SK-N-SH (cell line): ENCODE data around the gene MREG. TPM values are rescaled to one million over a fixed set of nuclear protein-coding genes. Genes with fewer than 3 reads are reported as not detected.
A peak's percentile ranks its signal among the peaks of the same experiment; 100 is the strongest.

ENCODE experiments used
- CTCF ChIA-PET: fragments of 300-600, 350-600 bp; formaldehyde crosslinking; extraction: SDS; loops from one replicate; lab custom pipeline; 2021; lab: Yijun Ruan, JAX
- POLR2A ChIA-PET: fragments of 350-600 bp; sonication (Branson Sonifier 250); formaldehyde crosslinking; extraction: SDS; loops from one replicate; lab custom pipeline; 2020; ENCODE audit warnings: antibody characterized with exemption, inconsistent platforms; lab: Yijun Ruan, JAX
- DNase-seq: peaks from one replicate; pipeline ENCODE4 v3.0.0; 2012
- H2AFZ ChIP-seq: fragments of 200-600 bp; sonication (generic); 2 replicates; pipeline ENCODE4 v1.8.1; 2016; ENCODE audit warnings: antibody characterized with exemption, mild to moderate bottlenecking, low read depth
- H3F3A ChIP-seq: fragments of 200-600 bp; sonication (generic); replicated peaks from 2 replicates; pipeline ENCODE3; 2016; ENCODE audit warnings: antibody characterized with exemption, mild to moderate bottlenecking; ENCODE audit not compliant: insufficient read depth
- H3K27ac ChIP-seq, 2 experiments: fragments of 200-500 bp in 1 of 2; fragments of 200-600 bp in 1 of 2; sonication (Bioruptor generic) in 1 of 2; sonication (generic), shearing (Covaris generic) in 1 of 2; 2 replicates each; pipeline versions ENCODE4 v1.5.1 to v1.6.1; 2014 to 2016; ENCODE audit warnings: low read depth in 2 of 2, inconsistent platforms in 1 of 2, low read length in 1 of 2, mild to moderate bottlenecking in 1 of 2, mixed read lengths in 1 of 2
- H3K27me3 ChIP-seq: fragments of 200-600 bp; sonication (generic), shearing (Covaris generic); 2 replicates; pipeline ENCODE4 v1.6.1; 2016; ENCODE audit warnings: mixed run types; ENCODE audit not compliant: insufficient read depth
- H3K36me3 ChIP-seq, 2 experiments: fragments of 200-500 bp in 1 of 2; fragments of 200-600 bp in 1 of 2; sonication (Bioruptor generic) in 1 of 2; sonication (generic) in 1 of 2; replicated peaks in 1 of 2; 2 replicates each; pipeline versions ENCODE3 to v1.5.1; 2014 to 2016; ENCODE audit warnings: low read length in 1 of 2, mild to moderate bottlenecking in 1 of 2; ENCODE audit not compliant: insufficient read depth in 2 of 2, control insufficient read depth in 1 of 2
- H3K4me1 ChIP-seq, 2 experiments: fragments of 200-500 bp in 1 of 2; fragments of 200-600 bp in 1 of 2; sonication (Bioruptor generic) in 1 of 2; sonication (generic), shearing (Covaris generic) in 1 of 2; 2 replicates each; pipeline versions ENCODE4 v1.5.1 to v1.6.1; 2014 to 2016; ENCODE audit warnings: low read depth in 1 of 2, low read length in 1 of 2, mixed run types in 1 of 2; ENCODE audit not compliant: insufficient read depth in 2 of 2, control insufficient read depth in 1 of 2
- H3K4me2 ChIP-seq: fragments of 200-600 bp; sonication (generic), shearing (Covaris generic); 2 replicates; pipeline ENCODE4 v1.6.1; 2017; ENCODE audit warnings: mixed run types
- H3K4me3 ChIP-seq, 2 experiments: fragments of 200-500 bp in 1 of 2; fragments of 200-600 bp in 1 of 2; sonication (Bioruptor generic) in 1 of 2; sonication (generic), shearing (Covaris generic) in 1 of 2; 2 replicates each; pipeline versions ENCODE4 v1.5.1 to v1.8.1; 2014 to 2016; ENCODE audit warnings: low read depth in 2 of 2, inconsistent platforms in 1 of 2, low read length in 1 of 2, mild to moderate bottlenecking in 1 of 2, mixed read lengths in 1 of 2, moderate library complexity in 1 of 2
- H3K79me2 ChIP-seq: fragments of 200-600 bp; sonication (generic); 2 replicates; pipeline ENCODE4 v1.8.1; 2017; ENCODE audit warnings: mild to moderate bottlenecking; ENCODE audit not compliant: insufficient read depth
- H3K9ac ChIP-seq: fragments of 200-600 bp; sonication (generic); 2 replicates; pipeline ENCODE4 v1.6.1; 2017; ENCODE audit warnings: mixed run types
- H3K9me2 ChIP-seq: fragments of 200-600 bp; sonication (generic); 2 replicates; pipeline ENCODE4 v1.6.1; 2017; ENCODE audit warnings: mixed run types
- H3K9me3 ChIP-seq: fragments of 200-600 bp; sonication (generic); 2 replicates; pipeline ENCODE4 v1.6.1; 2017; ENCODE audit warnings: mixed run types, mild to moderate bottlenecking, moderate library complexity
- H4K20me1 ChIP-seq: fragments of 200-600 bp; sonication (generic); 2 replicates; pipeline ENCODE4 v1.6.1; 2017; ENCODE audit warnings: mild to moderate bottlenecking, mixed run types; ENCODE audit not compliant: insufficient read depth
- CTCF ChIP-seq: fragments of 200-600 bp; sonication (generic); IDR thresholded peaks from 2 replicates; pipeline ENCODE4 v1.6.1; 2017; ENCODE audit warnings: antibody characterized with exemption, mild to moderate bottlenecking, moderate library complexity
- EP300 ChIP-seq, 2 experiments: IDR thresholded peaks; 2 replicates each; pipeline versions ENCODE4 v1.4.0 to v1.6.1; 2012; ENCODE audit warnings: borderline replicate concordance in 1 of 2, low read depth in 1 of 2, low read length in 1 of 2
- FOSL2 ChIP-seq: IDR thresholded peaks from 2 replicates; pipeline ENCODE4 v1.4.0; 2012; ENCODE audit warnings: low read depth, mild to moderate bottlenecking, moderate library complexity, borderline replicate concordance
- GABPA ChIP-seq: IDR thresholded peaks from 2 replicates; pipeline ENCODE4 v1.4.0; 2012; ENCODE audit warnings: low read depth, mild to moderate bottlenecking
- MEF2A ChIP-seq: IDR thresholded peaks from 2 replicates; pipeline ENCODE4 v1.4.0; 2012; ENCODE audit warnings: low read depth, borderline replicate concordance
- MXI1 ChIP-seq: IDR thresholded peaks from 2 replicates; pipeline ENCODE4 v1.6.1; 2012; ENCODE audit warnings: mild to moderate bottlenecking, low read depth, low read length, improper control_type of control experiment
- PBX3 ChIP-seq: IDR thresholded peaks from 2 replicates; pipeline ENCODE4; 2012
- RFX5 ChIP-seq: IDR thresholded peaks from 2 replicates; pipeline ENCODE4 v1.6.1; 2012; ENCODE audit warnings: mild to moderate bottlenecking, improper control_type of control experiment, low read length
- SIN3A ChIP-seq: IDR thresholded peaks from 2 replicates; pipeline ENCODE4 v1.6.1; 2012; ENCODE audit warnings: low read depth, mild to moderate bottlenecking, low read length, moderate library complexity, borderline replicate concordance
- TEAD4 ChIP-seq: IDR thresholded peaks from 2 replicates; pipeline ENCODE4 v1.4.0; 2012; ENCODE audit warnings: mild to moderate bottlenecking, borderline replicate concordance; ENCODE audit not compliant: insufficient read depth
- YY1 ChIP-seq: IDR thresholded peaks from 2 replicates; pipeline ENCODE4 v1.4.0; 2012; ENCODE audit warnings: low read depth, mild to moderate bottlenecking
- WGBS: methylation state at CpG from one replicate; pipeline ENCODE4 v1.1.6; 2017; ENCODE audit warnings: low lambda C conversion rate; 5-methylcytosine and 5-hydroxymethylcytosine counted together
- polyA plus RNA-seq, 3 experiments: library from polyadenylated mRNA; depleted of rRNA; stranded (reverse); fragments of >200 nt; gene quantifications; 2 replicates each; pipeline ENCODE4 v1.2.3, GENCODE V29; 2012
- TF ChIP-seq, protein P1 (sequence below): fragments of 150-350 bp; IDR thresholded peaks from 2 replicates; pipeline ENCODE4 v1.6.1; 2016; ENCODE audit warnings: mild to moderate bottlenecking, low read depth, low read length

MREG gene
- polyA plus RNA-seq, 1 of the 3 experiments (the other 2 are of a cell fraction): 2.5 TPM

DNA sequence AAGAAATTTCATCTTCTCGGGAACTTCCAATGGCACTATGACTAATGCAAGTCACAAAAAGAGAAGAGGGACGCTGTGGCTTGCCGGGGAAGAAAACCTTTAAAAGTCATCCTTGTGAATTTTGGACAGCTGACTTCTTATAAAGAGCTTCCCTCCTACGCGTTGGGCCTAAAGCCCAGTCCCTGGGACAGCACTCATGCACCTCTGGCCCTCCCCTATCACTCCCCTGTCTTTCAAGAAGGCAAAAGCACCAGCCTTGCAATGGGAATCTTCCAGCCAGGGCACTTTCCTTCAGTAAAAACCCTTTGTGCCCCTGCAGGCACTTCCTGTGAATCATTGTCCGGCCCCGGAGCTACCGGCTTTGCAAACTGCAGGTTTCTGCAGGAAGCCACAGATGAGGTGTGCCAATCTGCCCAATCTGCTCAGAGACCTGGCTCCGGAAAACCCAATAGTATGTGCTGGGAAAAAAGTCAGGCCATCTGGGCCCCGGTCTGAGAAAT is 7.1 kb downstream of the MREG start (continued):
- TF ChIP-seq, protein P1, sequence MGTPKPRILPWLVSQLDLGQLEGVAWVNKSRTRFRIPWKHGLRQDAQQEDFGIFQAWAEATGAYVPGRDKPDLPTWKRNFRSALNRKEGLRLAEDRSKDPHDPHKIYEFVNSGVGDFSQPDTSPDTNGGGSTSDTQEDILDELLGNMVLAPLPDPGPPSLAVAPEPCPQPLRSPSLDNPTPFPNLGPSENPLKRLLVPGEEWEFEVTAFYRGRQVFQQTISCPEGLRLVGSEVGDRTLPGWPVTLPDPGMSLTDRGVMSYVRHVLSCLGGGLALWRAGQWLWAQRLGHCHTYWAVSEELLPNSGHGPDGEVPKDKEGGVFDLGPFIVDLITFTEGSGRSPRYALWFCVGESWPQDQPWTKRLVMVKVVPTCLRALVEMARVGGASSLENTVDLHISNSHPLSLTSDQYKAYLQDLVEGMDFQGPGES: no peak
- peak; percentile 34; the same call in 1 of the 2 replicates for TF ChIP-seq GABPA

- no peak overlapping the region for H2AFZ ChIP-seq
- 95% methylated on average over 3 of the region's 3 CpGs for WGBS
- peaks cover 4 to 8% of the 10 kb centered on the region in 2 experiments; a peak in 2 of 4 replicates for H3K4me1 ChIP-seq
- H3K9me2 ChIP-seq: no peaks in the 10 kb centered on the region
- H3K9me3 ChIP-seq: no peaks in the 10 kb centered on the region
- H3K4me3 ChIP-seq: no peak overlapping the region
- no peaks in the 10 kb centered on the region; the same call in 1 of the 2 replicates for H3K79me2 ChIP-seq
- no peak overlapping the region for H3K27ac ChIP-seq
- H3K4me2 ChIP-seq: no peak overlapping the region
- TF ChIP-seq RFX5: no peak
- TF ChIP-seq GABPA: no peak
- TF ChIP-seq MXI1: no peak
- TF ChIP-seq YY1: no peak
- TF ChIP-seq CTCF: no peak
- TF ChIP-seq TEAD4: no peak
- no peak for TF ChIP-seq EP300 (IDR thresholded peaks at IDR 0.05; ENCODE audit: borderline replicate concordance in 1 of 2, low read depth in 1 of 2, low read length in 1 of 2)
- H4K20me1 ChIP-seq: no peaks in the 10 kb centered on the region
- H3K9ac ChIP-seq: no peak overlapping the region
- POLR2A ChIA-PET: interaction anchor here (0.6 kb wide), 1 partner anchor 52 kb away, joined by 3 read pairs; no protein-coding TSS in a partner anchor
- DNase-seq: no peak
- CTCF ChIA-PET: no interaction called here
- no peaks in the 10 kb centered on the region for H3K36me3 ChIP-seq
- no peaks in the 10 kb centered on the region for H3K27me3 ChIP-seq
- no peaks in the 10 kb centered on the region for H3F3A ChIP-seq
Observed at GRCh38 chr2:216004697-216005283, 8.6 kb downstream of the MREG start.

DNA sequence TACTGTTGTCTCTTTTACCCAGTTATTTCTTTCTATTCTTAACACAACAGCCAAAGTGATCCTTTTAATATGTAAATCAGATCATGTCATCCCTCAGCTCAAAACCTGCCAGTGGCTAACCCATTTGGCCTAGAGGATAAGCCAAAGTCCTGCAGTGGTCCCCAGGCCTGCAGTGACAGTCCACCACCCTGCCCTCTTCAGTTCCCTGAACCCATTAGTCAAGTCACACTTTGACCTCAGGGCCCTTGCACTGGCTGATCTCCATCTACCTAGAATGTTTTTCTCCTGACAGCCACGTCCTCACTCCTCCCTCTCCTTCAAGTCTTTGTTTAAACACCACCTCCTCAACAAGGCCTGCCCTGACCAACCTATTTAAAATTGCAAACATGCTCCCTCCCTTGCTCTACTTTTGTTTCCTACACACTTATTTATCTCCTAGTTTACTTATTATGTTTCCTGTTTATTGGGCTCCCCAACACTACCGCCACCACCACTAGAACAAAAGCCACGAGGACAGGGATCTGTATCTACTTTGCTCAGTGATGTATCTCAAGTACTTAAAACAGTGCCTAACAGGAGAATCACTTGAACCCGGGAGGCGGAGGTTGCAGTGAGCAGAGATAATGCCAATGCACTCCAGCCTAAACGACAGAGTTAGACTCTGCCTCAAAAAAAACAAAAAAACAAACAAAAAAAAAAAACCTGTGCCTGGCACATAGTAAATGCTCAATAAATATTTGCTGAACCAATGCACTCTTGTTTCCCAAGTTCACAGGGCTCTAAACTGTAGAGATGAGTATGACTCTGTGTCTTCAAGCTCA is 9.3 kb downstream of the MREG start:
- H3F3A ChIP-seq: no peaks in the 10 kb centered on the region
- 92% methylated on average over 6 of the region's 6 CpGs for WGBS
- H3K79me2 ChIP-seq: no peaks in the 10 kb centered on the region
- H4K20me1 ChIP-seq: no peaks in the 10 kb centered on the region
- no peak overlapping the region for H3K27ac ChIP-seq
- H2AFZ ChIP-seq: no peak overlapping the region
- H3K36me3 ChIP-seq: no peaks in the 10 kb centered on the region
- H3K9me3 ChIP-seq: no peaks in the 10 kb centered on the region
- TF ChIP-seq PBX3 (no peak), FOSL2 (no peak), GABPA (no peak), SIN3A (no peak), MEF2A (no peak), CTCF (no peak), RFX5 (no peak)
- peaks cover 4 to 8% of the 10 kb centered on the region in 2 experiments; a peak in 2 of 4 replicates for H3K4me1 ChIP-seq
- no peak for DNase-seq
- no peak overlapping the region for H3K9ac ChIP-seq
- no peaks in the 10 kb centered on the region for H3K9me2 ChIP-seq
- ChIA-PET POLR2A (no interaction called here), CTCF (no interaction called here)
- H3K4me3 ChIP-seq: no peak overlapping the region
- no peaks in the 10 kb centered on the region for H3K27me3 ChIP-seq
- no peak overlapping the region for H3K4me2 ChIP-seq
